PC-9 (cell line): ENCODE results near the gene TIGD7. TPM values are rescaled to one million over a fixed set of nuclear protein-coding genes. Genes with fewer than 3 reads are reported as not detected.

Source experiments
- BruUV-seq: library from RNA; stranded (reverse); fragments of 400-500 nt; replicated peaks from 2 replicates; lab custom pipeline; 2021; lab: Mats Ljungman, UMichigan
- CTCF ChIA-PET: fragments of 300-600 bp; sonication (Branson Sonifier 250); formaldehyde crosslinking; loops from one replicate; lab custom pipeline; 2022; ENCODE audit warnings: antibody characterized with exemption; lab: Charles Lee
- POLR2A ChIA-PET: fragments of 300-600 bp; sonication (Branson Sonifier 250); formaldehyde crosslinking; loops from one replicate; lab custom pipeline; 2022; ENCODE audit warnings: antibody characterized with exemption; ENCODE audit not compliant: unreplicated experiment; lab: Charles Lee
- DNase-seq, 2 experiments: peaks; one replicate each; pipeline versions ENCODE4 v3.0.0 to v3.0.0-alpha.2; 2015 to 2022; ENCODE audit warnings: mixed read lengths in 1 of 2
- H2AFZ ChIP-seq: fragments of 200-600 bp; sonication (generic); 2 replicates; pipeline ENCODE4 v1.8.1; 2017; ENCODE audit warnings: antibody characterized with exemption
- H3F3A ChIP-seq: fragments of 200-600 bp; sonication (generic); 2 replicates; pipeline ENCODE4 v1.8.1; 2017; ENCODE audit warnings: antibody characterized with exemption, mild to moderate bottlenecking, low read depth; ENCODE audit not compliant: insufficient read depth
- H3K27ac ChIP-seq: fragments of 200-600 bp; sonication (generic); 2 replicates; pipeline ENCODE4 v1.6.1; 2016; ENCODE audit warnings: mixed run types
- H3K27me3 ChIP-seq: fragments of 200-600 bp; sonication (generic); 2 replicates; pipeline ENCODE4 v1.6.1; 2016; ENCODE audit warnings: low read depth, mixed run types; ENCODE audit not compliant: insufficient read depth
- H3K36me3 ChIP-seq: fragments of 200-600 bp; sonication (generic); 2 replicates; pipeline ENCODE4 v1.6.1; 2016; ENCODE audit warnings: low read depth, mixed run types
- H3K4me1 ChIP-seq: fragments of 200-600 bp; sonication (generic); replicated peaks from 2 replicates; pipeline ENCODE4 v1.6.1; 2016; ENCODE audit warnings: mixed run types; ENCODE audit not compliant: insufficient read depth
- H3K4me2 ChIP-seq: fragments of 200-600 bp; sonication (generic); 2 replicates; pipeline ENCODE4 v1.6.1; 2017; ENCODE audit warnings: mixed run types
- H3K4me3 ChIP-seq: fragments of 200-600 bp; sonication (generic); 2 replicates; pipeline ENCODE4 v1.6.1; 2016; ENCODE audit warnings: mixed run types
- H3K79me2 ChIP-seq: fragments of 200-600 bp; sonication (generic); 2 replicates; pipeline ENCODE4 v1.6.1; 2017; ENCODE audit warnings: low read depth, mixed run types
- H3K9me2 ChIP-seq: fragments of 200-600 bp; sonication (generic); 2 replicates; pipeline ENCODE4 v1.8.1; 2017; ENCODE audit warnings: mild to moderate bottlenecking; ENCODE audit not compliant: insufficient read depth
- H3K9me3 ChIP-seq: fragments of 200-600 bp; sonication (generic); 2 replicates; pipeline ENCODE4 v1.8.1; 2016; ENCODE audit warnings: low read depth; ENCODE audit not compliant: insufficient read depth
- H4K20me1 ChIP-seq: fragments of 200-600 bp; sonication (generic); 2 replicates; pipeline ENCODE4 v1.8.1; 2017; ENCODE audit not compliant: insufficient read depth
- CTCF ChIP-seq: fragments of 200-600 bp; sonication (generic); conservative IDR thresholded peaks from 2 replicates; pipeline ENCODE4 v1.6.1; 2017; ENCODE audit warnings: mixed run types, antibody characterized with exemption, mild to moderate bottlenecking, moderate library complexity
- EZH2 ChIP-seq: fragments of 200-600 bp; sonication (generic); IDR thresholded peaks from 2 replicates; pipeline ENCODE4 v1.8.0; 2017; ENCODE audit warnings: antibody characterized with exemption, low read depth
- intact Hi-C: fragments of 100-400 bp; cut with micrococcal nuclease; formaldehyde crosslinking; loops from one replicate; pipeline ENCODE4 v1.10.0; 2022; ENCODE audit not compliant: unreplicated experiment
- total RNA-seq: library from RNA; stranded (reverse); gene quantifications from 2 replicates; pipeline ENCODE4 v1.2.3, GENCODE V29; 2021

The TIGD7 gene
- total RNA-seq, 1 experiment from 2014 or later: 8.7 TPM

- Histone ChIP-seq H3K4me3 (peak overlapping the region; percentile 5; the same call in 1 of the 2 replicates), H3K36me3 (peaks cover 35% of the 10 kb centered on the region), H3F3A (peaks cover 15% of the 10 kb centered on the region; the same call in 1 of the 2 replicates), H3K9me2 (no peaks in the 10 kb centered on the region), H3K79me2 (no peaks in the 10 kb centered on the region), H3K27ac (no peak overlapping the region), H3K9me3 (peaks cover 61% of the 10 kb centered on the region), H3K4me2 (no peak overlapping the region), H2AFZ (no peak overlapping the region), H3K27me3 (no peaks in the 10 kb centered on the region), H3K4me1 (no peaks in the 10 kb centered on the region), H4K20me1 (no peaks in the 10 kb centered on the region)
- ChIA-PET POLR2A (no interaction called here), CTCF (no interaction called here)
- DNase-seq: no peak
- no TSS peak for BruUV-seq
- intact Hi-C loops: no loop called here
- TF ChIP-seq EZH2 (no peak), CTCF (no peak)
Observed at GRCh38 chr16:3317315-3317999, 12.2 kb upstream of the TIGD7 start.

GRCh38 chr16:3311496-3311895 is 6.3 kb upstream of the TIGD7 start:
- no peaks in the 10 kb centered on the region for H3K4me1 ChIP-seq
- BruUV-seq: no TSS peak
- peaks cover 60% of the 10 kb centered on the region for H3K36me3 ChIP-seq
- ChIA-PET CTCF (interaction anchor here (0.7 kb wide), 1 partner anchor 8 kb away, joined by 8 read pairs; no protein-coding TSS in a partner anchor), POLR2A (no interaction called here)
- H3F3A ChIP-seq: 0 out of 2 replicates have a peak, but pooled peaks cover 6% of the 10 kb centered on the region
- H2AFZ ChIP-seq: no peak overlapping the region
- H3K27ac ChIP-seq: no peak overlapping the region
- DNase-seq: no peak
- H3K4me3 ChIP-seq: no peak overlapping the region
- H3K79me2 ChIP-seq: peaks cover 12% of the 10 kb centered on the region; the same call in 1 of the 2 replicates
- H4K20me1 ChIP-seq: no peaks in the 10 kb centered on the region
- H3K9me3 ChIP-seq: peaks cover 63% of the 10 kb centered on the region
- no peaks in the 10 kb centered on the region for H3K27me3 ChIP-seq
- TF ChIP-seq CTCF: no peak
- no peak for TF ChIP-seq EZH2
- H3K4me2 ChIP-seq: no peak overlapping the region
- intact Hi-C loops: no loop called here
- H3K9me2 ChIP-seq: no peaks in the 10 kb centered on the region

GRCh38 chr16:3306078-3306477 is 848 bp upstream of the TIGD7 start:
- Histone ChIP-seq H3K79me2 (peaks cover 20% of the 10 kb centered on the region), H2AFZ (peak overlapping the region; percentile 89), H3K4me1 (peaks cover 6% of the 10 kb centered on the region; the same call in 1 of the 2 replicates), H3K9me2 (no peaks in the 10 kb centered on the region), H4K20me1 (no peaks in the 10 kb centered on the region), H3K4me3 (peak overlapping the region; percentile 94), H3K4me2 (peak overlapping the region; percentile 89), H3K27ac (peak overlapping the region; percentile 73; the same call in 1 of the 2 replicates), H3K27me3 (no peaks in the 10 kb centered on the region), H3K36me3 (peaks cover 65% of the 10 kb centered on the region), H3F3A (peaks cover 33% of the 10 kb centered on the region), H3K9me3 (peaks cover 72% of the 10 kb centered on the region)
- POLR2A ChIA-PET: no interaction called here
- DNase-seq: no peak
- TF ChIP-seq EZH2 (no peak), CTCF (no peak)
- CTCF ChIA-PET: no interaction called here
- no TSS peak for BruUV-seq
- intact Hi-C loops: loop anchor here (5.0 kb wide), 1 partner anchor 96 kb away; the partner anchor contains the start of genes ZNF174 and ZSCAN32
